Natural killer cell (primary cell): ENCODE results near the gene EXOC3L2. TPM values are rescaled to one million over a fixed set of nuclear protein-coding genes. Genes with fewer than 3 reads are reported as not detected.

Source experiments
- ATAC-seq, 3 donors: fragments of 150-1000 bp in 2 of 3; fragments of 200-7000 bp in 1 of 3; cut with Tn5 transposase; 1 replicate in 1 of 3; 2 replicates in 2 of 3; pipeline ENCODE4 v1.10.0; 2021; ENCODE audit warnings: mild to moderate bottlenecking in 2 of 3, moderate library complexity in 2 of 3
- DNase-seq, 2 donors: peaks; one replicate each; pipeline versions ENCODE4 v3.0.0 to v3.0.0-alpha.2; 2013 to 2021; ENCODE audit warnings: mixed read lengths in 1 of 2
- H3K27ac ChIP-seq: one replicate; pipeline ENCODE4 v1.5.1; 2013; ENCODE audit warnings: mild to moderate bottlenecking, low read length
- H3K27me3 ChIP-seq: one replicate; pipeline ENCODE4 v1.6.1; 2013; ENCODE audit warnings: low read length; ENCODE audit not compliant: control insufficient read depth, insufficient read depth
- H3K36me3 ChIP-seq: one replicate; pipeline ENCODE4 v1.6.1; 2013; ENCODE audit warnings: low read length; ENCODE audit not compliant: control insufficient read depth, insufficient read depth
- H3K4me1 ChIP-seq: one replicate; pipeline ENCODE4 v1.6.1; 2013; ENCODE audit warnings: low read length; ENCODE audit not compliant: control insufficient read depth, insufficient read depth
- H3K4me3 ChIP-seq: one replicate; pipeline ENCODE4 v1.5.1; 2013; ENCODE audit warnings: low read length
- H3K9me3 ChIP-seq: one replicate; pipeline ENCODE4 v1.6.1; 2013; ENCODE audit warnings: low read length; ENCODE audit not compliant: control insufficient read depth, insufficient read depth
- H3K27ac Mint-ChIP-seq, 2 donors: one replicate each; pipeline ENCODE4 v1.8.0; 2022; ENCODE audit warnings: mild to moderate bottlenecking in 2 of 2, mixed read lengths in 2 of 2, moderate library complexity in 1 of 2
- H3K27me3 Mint-ChIP-seq, 2 donors: one replicate each; pipeline ENCODE4 v1.8.0; 2022; ENCODE audit warnings: low read depth in 2 of 2, mixed read lengths in 2 of 2
- H3K36me3 Mint-ChIP-seq: one replicate; pipeline ENCODE4 v1.8.0; 2022; ENCODE audit warnings: mixed read lengths
- H3K4me1 Mint-ChIP-seq, 2 donors: one replicate each; pipeline ENCODE4 v1.8.0; 2022; ENCODE audit warnings: mixed read lengths in 2 of 2
- H3K4me3 Mint-ChIP-seq: one replicate; pipeline ENCODE4 v1.8.0; 2022; ENCODE audit warnings: mild to moderate bottlenecking, moderate library complexity, mixed read lengths
- H3K9me3 Mint-ChIP-seq, 2 donors: one replicate each; pipeline ENCODE4 v1.8.0; 2022; ENCODE audit warnings: mixed read lengths in 2 of 2
- WGBS: methylation state at CpG from one replicate; pipeline ENCODE4 v1.1.7; 2013; ENCODE audit warnings: missing lambda C conversion rate; ENCODE audit not compliant: insufficient coverage; 5-methylcytosine and 5-hydroxymethylcytosine counted together
- intact Hi-C: fragments of 100-400 bp; cut with micrococcal nuclease; formaldehyde crosslinking; loops from one replicate; pipeline ENCODE4 v1.14.2; 2022
- total RNA-seq, 4 donors: library from RNA; stranded (reverse); fragments of 120-200 nt in 1 of 4; gene quantifications; one replicate each; pipeline versions ENCODE4 v1.2.3 to v1.2.4, GENCODE V29; 2013 to 2022
- TF ChIP-seq, protein P1 (sequence below): fragments of 200-600 bp; IDR thresholded peaks from one replicate; pipeline ENCODE4 v1.8.0; 2022; ENCODE audit warnings: antibody characterized with exemption

Gene EXOC3L2
- total RNA-seq, 3 donors from 2014 or later (not counting 1 experiment from before 2014, with no cell fraction given), result 0.16 to 0.23 TPM; not detected in 1

- ATAC-seq (no peak), DNase-seq (no peak)
- Mint-ChIP-seq H3K9me3 (no peaks in the 10 kb centered on the region), H3K27me3 (no peaks in the 10 kb centered on the region), H3K27ac (no peak overlapping the region), H3K36me3 (no peaks in the 10 kb centered on the region), H3K4me3 (no peak overlapping the region), H3K4me1 (no peaks in the 10 kb centered on the region)
- no peaks in the 10 kb centered on the region for H3K4me1 ChIP-seq
- H3K27ac ChIP-seq, result no peak overlapping the region
- no peaks in the 10 kb centered on the region for H3K27me3 ChIP-seq
- no peaks in the 10 kb centered on the region for H3K36me3 ChIP-seq
- H3K4me3 ChIP-seq, result no peak overlapping the region
- intact Hi-C loops, result no loop called here
- TF ChIP-seq, protein P1, sequence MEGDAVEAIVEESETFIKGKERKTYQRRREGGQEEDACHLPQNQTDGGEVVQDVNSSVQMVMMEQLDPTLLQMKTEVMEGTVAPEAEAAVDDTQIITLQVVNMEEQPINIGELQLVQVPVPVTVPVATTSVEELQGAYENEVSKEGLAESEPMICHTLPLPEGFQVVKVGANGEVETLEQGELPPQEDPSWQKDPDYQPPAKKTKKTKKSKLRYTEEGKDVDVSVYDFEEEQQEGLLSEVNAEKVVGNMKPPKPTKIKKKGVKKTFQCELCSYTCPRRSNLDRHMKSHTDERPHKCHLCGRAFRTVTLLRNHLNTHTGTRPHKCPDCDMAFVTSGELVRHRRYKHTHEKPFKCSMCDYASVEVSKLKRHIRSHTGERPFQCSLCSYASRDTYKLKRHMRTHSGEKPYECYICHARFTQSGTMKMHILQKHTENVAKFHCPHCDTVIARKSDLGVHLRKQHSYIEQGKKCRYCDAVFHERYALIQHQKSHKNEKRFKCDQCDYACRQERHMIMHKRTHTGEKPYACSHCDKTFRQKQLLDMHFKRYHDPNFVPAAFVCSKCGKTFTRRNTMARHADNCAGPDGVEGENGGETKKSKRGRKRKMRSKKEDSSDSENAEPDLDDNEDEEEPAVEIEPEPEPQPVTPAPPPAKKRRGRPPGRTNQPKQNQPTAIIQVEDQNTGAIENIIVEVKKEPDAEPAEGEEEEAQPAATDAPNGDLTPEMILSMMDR, result no peak
- no peaks in the 10 kb centered on the region for H3K9me3 ChIP-seq
- 83% methylated on average over 1 of the region's 3 CpGs for WGBS
These were observed 38.9 kb downstream of the EXOC3L2 start for GRCh38 chr19:45206328-45206727.

GRCh38 chr19:45205810-45206209 lies 39.4 kb downstream of the EXOC3L2 start:
- Histone ChIP-seq H3K4me3 (no peak overlapping the region), H3K27ac (no peak overlapping the region), H3K4me1 (no peaks in the 10 kb centered on the region), H3K36me3 (no peaks in the 10 kb centered on the region), H3K9me3 (no peaks in the 10 kb centered on the region), H3K27me3 (no peaks in the 10 kb centered on the region)
- intact Hi-C loops, result no loop called here
- Mint-ChIP-seq H3K36me3 (no peaks in the 10 kb centered on the region), H3K9me3 (no peaks in the 10 kb centered on the region), H3K4me3 (no peak overlapping the region), H3K27me3 (no peaks in the 10 kb centered on the region), H3K4me1 (no peaks in the 10 kb centered on the region), H3K27ac (no peak overlapping the region)
- WGBS, result 96% methylated on average over 10 of the region's 12 CpGs
- no peak for DNase-seq
- TF ChIP-seq, protein P1, result no peak
- ATAC-seq, result no peak

- no peak overlapping the region for H3K4me3 ChIP-seq
- H3K27me3 ChIP-seq, result no peaks in the 10 kb centered on the region
- no peaks in the 10 kb centered on the region for H3K4me1 ChIP-seq
- no peaks in the 10 kb centered on the region for H3K36me3 ChIP-seq
- H3K27ac ChIP-seq, result no peak overlapping the region
- Mint-ChIP-seq H3K27ac (no peak overlapping the region), H3K4me1 (no peaks in the 10 kb centered on the region), H3K36me3 (no peaks in the 10 kb centered on the region), H3K9me3 (no peaks in the 10 kb centered on the region), H3K27me3 (no peaks in the 10 kb centered on the region), H3K4me3 (no peak overlapping the region)
- intact Hi-C loops, result no loop called here
- ATAC-seq (no peak), DNase-seq (no peak)
- WGBS, result 97% methylated on average over 6 of the region's 6 CpGs
- TF ChIP-seq, protein P1, result no peak
- no peaks in the 10 kb centered on the region for H3K9me3 ChIP-seq
These were observed 42.6 kb downstream of the EXOC3L2 start for GRCh38 chr19:45202637-45203036.

DNA sequence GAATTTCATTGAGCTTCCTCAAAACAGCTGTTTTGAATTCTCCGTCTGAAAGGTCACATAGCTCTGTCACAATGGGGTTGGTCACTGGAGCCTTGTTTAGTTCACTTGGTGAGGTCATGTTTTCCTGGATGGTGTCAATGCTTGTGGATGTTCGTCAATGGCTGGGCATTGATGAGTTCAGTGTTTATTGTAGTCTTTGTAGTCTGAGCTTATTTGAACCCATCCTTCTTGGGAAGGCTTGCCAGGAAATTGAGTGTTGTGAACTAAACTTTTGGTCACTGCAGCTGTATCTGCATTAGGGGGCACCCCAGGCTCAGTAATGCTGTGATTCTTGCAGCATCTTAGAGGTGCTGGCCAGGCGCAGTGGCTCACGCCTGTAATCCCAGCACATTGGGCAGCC lies 44.6 kb downstream of the EXOC3L2 start:
- ATAC-seq (no peak), DNase-seq (no peak)
- no peaks in the 10 kb centered on the region for H3K27me3 Mint-ChIP-seq
- Histone ChIP-seq H3K4me1 (no peaks in the 10 kb centered on the region), H3K27ac (no peak overlapping the region), H3K9me3 (no peaks in the 10 kb centered on the region), H3K27me3 (no peaks in the 10 kb centered on the region), H3K4me3 (no peak overlapping the region), H3K36me3 (no peaks in the 10 kb centered on the region)
- no peaks in the 10 kb centered on the region for H3K9me3 Mint-ChIP-seq
- no peaks in the 10 kb centered on the region for H3K36me3 Mint-ChIP-seq
- H3K27ac Mint-ChIP-seq, result no peak overlapping the region
- TF ChIP-seq, protein P1, result no peak
- no peak overlapping the region for H3K4me3 Mint-ChIP-seq
- no peaks in the 10 kb centered on the region for H3K4me1 Mint-ChIP-seq
- intact Hi-C loops, result loop anchor here (1.0 kb wide), 1 partner anchor 138 kb away; no protein-coding TSS in a partner anchor
- WGBS, result 90% methylated on average over 4 of the region's 4 CpGs
